Keratinocyte (primary cell): ENCODE data around the gene MYRFL. TPM values are rescaled to one million over a fixed set of nuclear protein-coding genes. Genes with fewer than 3 reads are reported as not detected.

Source experiments
- DNase-seq: peaks from one replicate; pipeline ENCODE4 v3.0.0-alpha.2; 2011; ENCODE audit warnings: low read depth, missing footprints, low spot score
- FAIRE-seq: peaks from 2 replicates; lab custom pipeline; 2011; peaks lifted over from hg19 to GRCh38; lab: Jason Lieb, UNC
- H2AFZ ChIP-seq: 2 replicates; pipeline ENCODE4 v1.6.0; 2012; ENCODE audit warnings: low read length, control low read depth, inconsistent platforms; ENCODE audit not compliant: control insufficient read depth
- H3K27ac ChIP-seq: 2 replicates; pipeline ENCODE4 v1.5.1; 2011; ENCODE audit warnings: low read length; ENCODE audit not compliant: control insufficient read depth, insufficient read depth
- H3K27me3 ChIP-seq: 3 replicates; pipeline ENCODE4 v1.6.0; 2011; ENCODE audit warnings: low read length; ENCODE audit not compliant: control insufficient read depth, insufficient read depth; ENCODE audit errors: extremely low read depth
- H3K36me3 ChIP-seq, 2 experiments: 2 replicates in 1 of 2; 3 replicates in 1 of 2; pipeline ENCODE4 v1.5.1; 2011; ENCODE audit warnings: low read length in 2 of 2, mild to moderate bottlenecking in 1 of 2; ENCODE audit not compliant: control insufficient read depth in 2 of 2, insufficient read depth in 2 of 2; ENCODE audit errors: extremely low read depth in 1 of 2
- H3K4me1 ChIP-seq: 3 replicates; pipeline ENCODE4 v1.5.1; 2011; ENCODE audit warnings: low read length; ENCODE audit not compliant: control insufficient read depth, insufficient read depth; ENCODE audit errors: extremely low read depth
- H3K4me2 ChIP-seq: 3 replicates; pipeline ENCODE4 v1.6.0; 2011; ENCODE audit warnings: low read depth, low read length; ENCODE audit not compliant: control insufficient read depth, insufficient read depth; ENCODE audit errors: extremely low read depth
- H3K4me3 ChIP-seq, 3 experiments: fragments of 200-600 bp in 1 of 3; sonication (generic) in 1 of 3; 2 replicates in 2 of 3; 3 replicates in 1 of 3; pipeline ENCODE4 v1.5.1; 2011 to 2016; ENCODE audit warnings: low read length in 3 of 3, mild to moderate bottlenecking in 3 of 3, control low read depth in 2 of 3, inconsistent platforms in 1 of 3, low read depth in 1 of 3, mixed read lengths in 1 of 3, mixed run types in 1 of 3, moderate library complexity in 1 of 3; ENCODE audit not compliant: control insufficient read depth in 2 of 3, insufficient read depth in 2 of 3; ENCODE audit errors: extremely low read depth in 1 of 3
- H3K79me2 ChIP-seq: 2 replicates; pipeline ENCODE4 v1.6.0; 2012; ENCODE audit warnings: low read length; ENCODE audit not compliant: control insufficient read depth, insufficient read depth
- H3K9ac ChIP-seq: 3 replicates; pipeline ENCODE4 v1.6.0; 2011; ENCODE audit warnings: low read length; ENCODE audit not compliant: control insufficient read depth, insufficient read depth; ENCODE audit errors: extremely low read depth
- H3K9me1 ChIP-seq: 3 replicates; pipeline ENCODE4 v1.6.0; 2011; ENCODE audit warnings: low read length; ENCODE audit not compliant: control insufficient read depth, insufficient read depth; ENCODE audit errors: extremely low read depth
- H3K9me3 ChIP-seq: 2 replicates; pipeline ENCODE4 v1.5.1; 2012; ENCODE audit warnings: low read depth, low read length; ENCODE audit not compliant: control insufficient read depth
- H4K20me1 ChIP-seq: 3 replicates; pipeline ENCODE4 v1.6.0; 2011; ENCODE audit warnings: low read length; ENCODE audit not compliant: control insufficient read depth, insufficient read depth; ENCODE audit errors: extremely low read depth
- EZH2 ChIP-seq: IDR thresholded peaks from one replicate; pipeline ENCODE4 v1.6.1; 2012; ENCODE audit warnings: inconsistent platforms, mild to moderate bottlenecking, low read length, moderate library complexity
- dilution Hi-C: fragments of 300-500 bp; cut with MboI; formaldehyde crosslinking; loops from one replicate; pipeline ENCODE4 v1.7.0; 2020; ENCODE audit warnings: low sequenced_read_pairs; ENCODE audit not compliant: extremely low pct_ligation_motif_present
- polyA plus RNA-seq, 5 experiments: library from polyadenylated mRNA; depleted of rRNA in 3 of 5; stranded (reverse) in 3 of 5; stranded (forward) in 1 of 5; unstranded in 1 of 5; fragments of >200 nt; gene quantifications; 1 replicate in 1 of 5; 2 replicates in 3 of 5; 3 replicates in 1 of 5; pipeline versions ENCODE4 v1.2.1 to v1.2.3, GENCODE V29; 2011 to 2012; ENCODE audit warnings: missing spikeins in 2 of 5, low read depth in 1 of 5, low replicate concordance in 1 of 5
- TF ChIP-seq, protein P1 (sequence below), 3 experiments: IDR thresholded peaks in 1 of 3; conservative IDR thresholded peaks in 1 of 3; optimal IDR thresholded peaks in 1 of 3; 2 replicates in 2 of 3; 3 replicates in 1 of 3; pipeline versions ENCODE3 to v1.5.1; 2011; ENCODE audit warnings: low read length in 3 of 3, mild to moderate bottlenecking in 3 of 3, moderate library complexity in 2 of 3, control low read depth in 1 of 3, inconsistent platforms in 1 of 3; ENCODE audit not compliant: insufficient read depth in 2 of 3; ENCODE audit errors: extremely low read depth in 1 of 3

MYRFL gene
- polyA plus RNA-seq, 1 donor (not counting 4 experiments of a cell fraction or from before 2014, with no cell fraction given) = 0.39 TPM

DNA sequence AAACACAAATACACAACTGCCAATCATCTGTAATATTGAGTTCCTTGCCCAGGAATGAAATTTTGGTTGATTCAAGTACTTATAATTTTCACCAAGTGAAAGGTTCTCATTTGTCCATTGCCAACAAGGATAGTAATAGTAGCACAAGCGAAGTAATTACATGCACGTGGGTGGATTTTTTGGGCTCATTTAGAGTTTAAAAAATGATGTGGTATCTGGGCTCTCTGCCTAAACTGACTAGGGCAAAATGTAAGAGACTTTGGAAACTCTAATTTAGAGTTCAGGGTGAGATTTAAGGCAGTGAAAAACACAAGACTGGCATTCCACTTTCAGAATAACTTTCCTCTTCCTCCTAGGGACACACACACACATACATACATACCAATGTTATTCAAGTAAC, 111.7 kb downstream of the MYRFL start:
- dilution Hi-C loops = no loop called here
- TF ChIP-seq, protein P1, sequence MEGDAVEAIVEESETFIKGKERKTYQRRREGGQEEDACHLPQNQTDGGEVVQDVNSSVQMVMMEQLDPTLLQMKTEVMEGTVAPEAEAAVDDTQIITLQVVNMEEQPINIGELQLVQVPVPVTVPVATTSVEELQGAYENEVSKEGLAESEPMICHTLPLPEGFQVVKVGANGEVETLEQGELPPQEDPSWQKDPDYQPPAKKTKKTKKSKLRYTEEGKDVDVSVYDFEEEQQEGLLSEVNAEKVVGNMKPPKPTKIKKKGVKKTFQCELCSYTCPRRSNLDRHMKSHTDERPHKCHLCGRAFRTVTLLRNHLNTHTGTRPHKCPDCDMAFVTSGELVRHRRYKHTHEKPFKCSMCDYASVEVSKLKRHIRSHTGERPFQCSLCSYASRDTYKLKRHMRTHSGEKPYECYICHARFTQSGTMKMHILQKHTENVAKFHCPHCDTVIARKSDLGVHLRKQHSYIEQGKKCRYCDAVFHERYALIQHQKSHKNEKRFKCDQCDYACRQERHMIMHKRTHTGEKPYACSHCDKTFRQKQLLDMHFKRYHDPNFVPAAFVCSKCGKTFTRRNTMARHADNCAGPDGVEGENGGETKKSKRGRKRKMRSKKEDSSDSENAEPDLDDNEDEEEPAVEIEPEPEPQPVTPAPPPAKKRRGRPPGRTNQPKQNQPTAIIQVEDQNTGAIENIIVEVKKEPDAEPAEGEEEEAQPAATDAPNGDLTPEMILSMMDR (optimal IDR thresholded peaks at IDR 0.05 in 1 of 3, IDR thresholded peaks at IDR 0.05 in 1 of 3, conservative IDR thresholded peaks at IDR 0.05 in 1 of 3; ENCODE audit: extremely low read depth in 1 of 3, insufficient read depth in 2 of 3, low read length in 3 of 3) = no peak
- TF ChIP-seq EZH2 = no peak

DNA sequence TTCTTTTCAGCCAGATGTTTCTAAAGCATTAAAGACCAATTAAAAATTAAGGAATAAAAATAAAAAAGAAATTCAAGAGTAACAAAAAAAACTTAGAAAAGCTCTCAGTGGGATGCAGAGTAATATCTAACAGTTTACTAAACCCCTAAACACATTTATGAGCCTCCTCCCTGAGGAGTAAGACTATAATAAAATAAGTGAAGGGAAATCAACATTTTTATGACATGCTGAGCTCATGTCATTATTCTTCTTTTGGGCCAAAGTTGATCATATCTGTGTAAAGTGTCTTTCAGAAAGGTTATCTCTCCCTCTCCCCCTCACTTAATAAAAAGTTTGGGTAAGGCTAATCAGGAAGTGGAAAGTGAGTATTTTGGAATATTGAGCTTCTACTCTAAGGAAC, 122.1 kb downstream of the MYRFL start:
- Histone ChIP-seq H3K9me3 (no peaks in the 10 kb centered on the region), H4K20me1 (no peaks in the 10 kb centered on the region), H3K79me2 (no peaks in the 10 kb centered on the region), H3K27me3 (no peaks in the 10 kb centered on the region), H2AFZ (no peak overlapping the region), H3K9me1 (no peaks in the 10 kb centered on the region), H3K4me2 (no peak overlapping the region), H3K9ac (no peak overlapping the region), H3K4me3 (no peak overlapping the region), H3K27ac (no peak overlapping the region), H3K36me3 (no peaks in the 10 kb centered on the region), H3K4me1 (no peaks in the 10 kb centered on the region)
- FAIRE-seq (no peak), DNase-seq (no peak)
- TF ChIP-seq, protein P1 (optimal IDR thresholded peaks at IDR 0.05 in 1 of 3, IDR thresholded peaks at IDR 0.05 in 1 of 3, conservative IDR thresholded peaks at IDR 0.05 in 1 of 3; ENCODE audit: extremely low read depth in 1 of 3, insufficient read depth in 2 of 3, low read length in 3 of 3) = no peak
- no peak for TF ChIP-seq EZH2
- dilution Hi-C loops = no loop called here

More for the DNA sequence above, 111.7 kb downstream of the MYRFL start:
- no peaks in the 10 kb centered on the region for H4K20me1 ChIP-seq
- no peak overlapping the region for H3K9ac ChIP-seq
- no peaks in the 10 kb centered on the region for H3K36me3 ChIP-seq
- H3K9me3 ChIP-seq = no peaks in the 10 kb centered on the region
- no peak overlapping the region for H2AFZ ChIP-seq
- H3K4me1 ChIP-seq = peaks cover 9% of the 10 kb centered on the region
- no peak overlapping the region for H3K27ac ChIP-seq
- H3K9me1 ChIP-seq = no peaks in the 10 kb centered on the region
- H3K79me2 ChIP-seq = no peaks in the 10 kb centered on the region
- FAIRE-seq (no peak), DNase-seq (no peak)
- H3K4me3 ChIP-seq = no peak overlapping the region
- no peak overlapping the region for H3K4me2 ChIP-seq
- H3K27me3 ChIP-seq = no peaks in the 10 kb centered on the region
